Measurements from ENCODE around the gene CALU. TPM values are rescaled to one million over a fixed set of nuclear protein-coding genes. Genes with fewer than 3 reads are reported as not detected.

Gene CALU
- total RNA-seq, 1 donor from 2014 or later: 145 TPM

DNA sequence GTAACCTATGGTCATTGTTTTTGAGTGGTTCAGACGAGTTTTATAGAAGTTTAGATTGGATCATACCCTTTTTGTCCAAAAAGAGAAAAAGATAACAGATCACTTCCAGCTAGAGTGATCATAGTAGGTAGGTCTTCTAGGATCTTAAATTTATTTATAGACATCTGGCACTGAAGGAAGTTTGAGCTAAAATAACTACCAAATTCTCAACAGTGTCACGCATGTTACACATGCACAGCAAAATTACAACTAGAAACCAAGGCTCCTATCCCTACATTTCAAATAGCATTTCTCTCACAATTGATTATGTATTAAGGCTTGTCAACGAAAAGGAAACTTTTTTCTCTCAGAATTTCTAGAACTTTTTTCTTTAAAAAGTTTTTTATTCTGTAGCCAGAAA lies 2.3 kb downstream of the CALU start:
- Mint-ChIP-seq H3K36me3 (ENCODE audit: low read depth) (no peaks in the 10 kb centered on the region), H3K4me3 (peak overlapping the region; percentile 62), H3K4me1 (peaks cover 49% of the 10 kb centered on the region), H3K27ac (ENCODE audit: unreplicated experiment) (no peak overlapping the region), H3K27me3 (ENCODE audit: low read depth) (no peaks in the 10 kb centered on the region), H3K9me3 (no peaks in the 10 kb centered on the region)
- no peak for TF ChIP-seq CTCF (conservative IDR thresholded peaks at IDR 0.05)
- no peak for DNase-seq (ENCODE audit: low read depth, low spot score)

GRCh38 chr7:128742206-128742605 lies 3.0 kb downstream of the CALU start:
- H3K27me3 Mint-ChIP-seq (ENCODE audit: low read depth): no peaks in the 10 kb centered on the region
- no peak overlapping the region for H3K27ac Mint-ChIP-seq (ENCODE audit: unreplicated experiment)
- H3K4me3 Mint-ChIP-seq: peak overlapping the region; percentile 62
- no peaks in the 10 kb centered on the region for H3K36me3 Mint-ChIP-seq (ENCODE audit: low read depth)
- TF ChIP-seq CTCF (conservative IDR thresholded peaks at IDR 0.05): no peak
- peaks cover 52% of the 10 kb centered on the region for H3K4me1 Mint-ChIP-seq
- DNase-seq (ENCODE audit: low read depth, low spot score): no peak
- H3K9me3 Mint-ChIP-seq: no peaks in the 10 kb centered on the region

- Mint-ChIP-seq H3K4me3 (peak overlapping the region; percentile 26), H3K36me3 (ENCODE audit: low read depth) (peaks cover 2% of the 10 kb centered on the region), H3K4me1 (peaks cover 56% of the 10 kb centered on the region), H3K27ac (ENCODE audit: unreplicated experiment) (no peak overlapping the region), H3K27me3 (ENCODE audit: low read depth) (no peaks in the 10 kb centered on the region), H3K9me3 (no peaks in the 10 kb centered on the region)
- no peak for TF ChIP-seq CTCF (conservative IDR thresholded peaks at IDR 0.05)
- DNase-seq (ENCODE audit: low read depth, low spot score): no peak
These were observed 4.1 kb downstream of the CALU start for GRCh38 chr7:128743112-128743772.

DNA sequence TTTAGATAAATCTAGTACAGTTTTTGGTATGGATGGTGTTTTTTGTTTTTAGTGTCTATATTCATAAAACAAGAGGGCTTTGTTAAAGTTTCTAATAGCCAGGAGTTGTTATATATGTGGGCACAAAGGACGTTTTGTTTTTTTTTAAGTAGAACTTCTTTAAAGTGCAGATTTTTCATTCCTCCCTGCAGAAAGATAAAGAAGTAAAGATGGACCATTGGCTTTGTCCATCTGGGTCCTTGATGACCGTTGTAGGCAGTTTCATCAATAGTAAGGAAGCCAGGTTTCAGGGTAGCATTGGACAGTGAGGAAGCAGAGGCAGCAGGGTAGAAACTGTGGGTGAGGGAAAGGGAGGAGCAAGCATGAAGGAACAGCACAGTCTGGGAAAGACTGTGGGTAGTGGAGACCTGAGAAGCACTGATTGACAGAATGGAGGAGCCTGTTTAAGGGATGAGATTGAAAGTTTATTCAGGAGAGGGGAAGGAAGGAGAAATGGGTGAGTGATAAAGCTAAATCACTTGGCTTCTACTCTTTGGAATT lies 5.3 kb downstream of the CALU start:
- Mint-ChIP-seq H3K4me1 (peaks cover 49% of the 10 kb centered on the region), H3K27ac (ENCODE audit: unreplicated experiment) (no peak overlapping the region), H3K9me3 (no peaks in the 10 kb centered on the region), H3K36me3 (ENCODE audit: low read depth) (peaks cover 7% of the 10 kb centered on the region), H3K27me3 (ENCODE audit: low read depth) (no peaks in the 10 kb centered on the region), H3K4me3 (peak overlapping the region; percentile 20)
- no peak for TF ChIP-seq CTCF (conservative IDR thresholded peaks at IDR 0.05)
- DNase-seq (ENCODE audit: low read depth, low spot score): no peak

DNA sequence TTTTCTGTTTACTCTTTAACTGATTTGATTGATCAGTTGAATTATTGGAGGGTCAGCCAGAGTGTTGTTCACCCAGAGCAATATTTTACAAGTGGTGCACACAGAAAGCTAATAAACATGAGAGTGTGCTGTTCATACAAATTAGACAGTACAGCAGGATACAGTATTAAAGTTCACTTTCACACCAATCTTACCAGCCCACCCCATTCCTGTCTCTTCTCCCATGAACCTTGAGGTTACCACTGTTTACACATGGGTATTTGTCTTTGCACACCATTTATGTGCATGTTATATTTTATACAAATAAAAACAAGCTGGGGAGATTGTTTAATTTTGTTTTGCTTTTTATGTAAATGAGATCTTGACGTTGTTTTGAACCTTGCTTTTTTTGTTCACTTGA lies 6.5 kb downstream of the CALU start:
- H3K36me3 Mint-ChIP-seq (ENCODE audit: low read depth): peaks cover 9% of the 10 kb centered on the region

More for the DNA sequence above, 6.5 kb downstream of the CALU start:
- peaks cover 38% of the 10 kb centered on the region for H3K4me1 Mint-ChIP-seq
- no peaks in the 10 kb centered on the region for H3K9me3 Mint-ChIP-seq
- DNase-seq (ENCODE audit: low read depth, low spot score): no peak
- H3K27me3 Mint-ChIP-seq (ENCODE audit: low read depth): no peaks in the 10 kb centered on the region
- H3K4me3 Mint-ChIP-seq: no peak overlapping the region
- no peak overlapping the region for H3K27ac Mint-ChIP-seq (ENCODE audit: unreplicated experiment)
- no peak for TF ChIP-seq CTCF (conservative IDR thresholded peaks at IDR 0.05)

Data from neural crest cell (in vitro differentiated cells).